ENCODE results near the gene MOB3B. TPM values are rescaled to one million over a fixed set of nuclear protein-coding genes. Genes with fewer than 3 reads are reported as not detected.

The MOB3B gene
- total RNA-seq, 4 donors from 2014 or later = 16.2 to 23.7 (median 19.7) TPM

- Histone ChIP-seq H3K4me3 (no peak overlapping the region), H3K36me3 (no peaks in the 10 kb centered on the region), H3K27ac (no peak overlapping the region), H3K9me3 (no peaks in the 10 kb centered on the region), H3K4me1 (peaks cover 0 to 37% (median 11%) of the 10 kb centered on the region in 4 donors), H3K27me3 (no peaks in the 10 kb centered on the region)
- WGBS, 2 donors = 61 to 65% methylated on average over 9 of the region's 9 CpGs
- no peak for DNase-seq (ENCODE audit: low spot score in 2 of 2)
- TF ChIP-seq EP300 (IDR thresholded peaks at IDR 0.05) = no peak
Measured at GRCh38 chr9:27391040-27391895, 138.3 kb downstream of the MOB3B start.

GRCh38 chr9:27388150-27388549 lies 141.5 kb downstream of the MOB3B start:
- TF ChIP-seq CTCF (IDR thresholded peaks at IDR 0.05) (no peak), EP300 (IDR thresholded peaks at IDR 0.05) (no peak), POLR2A (IDR thresholded peaks at IDR 0.05) (no peak)
- Histone ChIP-seq H3K27me3 (no peaks in the 10 kb centered on the region), H3K27ac (no peak overlapping the region), H3K4me1 (peaks cover 0 to 10% (median 5%) of the 10 kb centered on the region in 4 donors), H3K9me3 (no peaks in the 10 kb centered on the region), H3K36me3 (no peaks in the 10 kb centered on the region), H3K4me3 (no peak overlapping the region)
- 80 to 92% methylated on average over 2 of the region's 2 CpGs for WGBS, 2 donors
- DNase-seq (ENCODE audit: low spot score in 2 of 2) = no peak

- WGBS, 2 donors = 89 to 91% methylated on average over 3 of the region's 3 CpGs
- Histone ChIP-seq H3K27me3 (no peaks in the 10 kb centered on the region), H3K36me3 (no peaks in the 10 kb centered on the region), H3K9me3 (no peaks in the 10 kb centered on the region), H3K4me1 (peaks cover 0 to 7% (median 5%) of the 10 kb centered on the region in 4 donors), H3K4me3 (no peak overlapping the region), H3K27ac (no peak overlapping the region)
- TF ChIP-seq CTCF (IDR thresholded peaks at IDR 0.05) (no peak), POLR2A (IDR thresholded peaks at IDR 0.05) (no peak), EP300 (IDR thresholded peaks at IDR 0.05) (no peak)
- no peak for DNase-seq (ENCODE audit: low spot score in 2 of 2)
Measured at GRCh38 chr9:27387722-27388121, 141.9 kb downstream of the MOB3B start.

- no peak for DNase-seq (ENCODE audit: low spot score in 2 of 2)
- Histone ChIP-seq H3K4me1 (peaks cover 0 to 7% (median 5%) of the 10 kb centered on the region in 4 donors), H3K27ac (no peak overlapping the region), H3K36me3 (no peaks in the 10 kb centered on the region), H3K9me3 (no peaks in the 10 kb centered on the region), H3K27me3 (no peaks in the 10 kb centered on the region), H3K4me3 (no peak overlapping the region)
- 70 to 81% methylated on average over 4 of the region's 4 CpGs for WGBS, 2 donors
- TF ChIP-seq CTCF (IDR thresholded peaks at IDR 0.05) (no peak), EP300 (IDR thresholded peaks at IDR 0.05) (no peak)
Measured at GRCh38 chr9:27386571-27387091, 143.0 kb downstream of the MOB3B start.

GRCh38 chr9:27385606-27386322 lies 143.8 kb downstream of the MOB3B start:
- Histone ChIP-seq H3K4me3 (no peak overlapping the region), H3K27ac (no peak overlapping the region), H3K4me1 (peaks cover 0 to 7% (median 4%) of the 10 kb centered on the region in 4 donors), H3K36me3 (no peaks in the 10 kb centered on the region), H3K9me3 (no peaks in the 10 kb centered on the region), H3K27me3 (no peaks in the 10 kb centered on the region)
- WGBS, 2 donors = 94 to 95% methylated on average over 4 of the region's 4 CpGs
- TF ChIP-seq CTCF (IDR thresholded peaks at IDR 0.05) (no peak), EP300 (IDR thresholded peaks at IDR 0.05) (no peak), POLR2A (IDR thresholded peaks at IDR 0.05) (no peak)
- no peak for DNase-seq (ENCODE audit: low spot score in 2 of 2)
